Right cardiac atrium (tissue), 5 donors: ENCODE data around the gene C6orf47. TPM values are rescaled to one million over a fixed set of nuclear protein-coding genes. Genes with fewer than 3 reads are reported as not detected.

ENCODE experiments used
- ATAC-seq, 2 donors: fragments of 200-7000 bp; cut with Tn5 transposase; one replicate each; pipeline versions ENCODE4 v1.8.0 to v1.9.1; 2020; ENCODE audit warnings: moderate library complexity in 2 of 2, mild to moderate bottlenecking in 1 of 2
- DNase-seq, 3 donors: peaks; one replicate each; pipeline ENCODE4 v3.0.0-alpha.2; 2020
- H3K27ac ChIP-seq: one replicate; pipeline ENCODE4 v1.5.1; 2013; ENCODE audit warnings: mild to moderate bottlenecking, low read length, control low read depth, moderate library complexity
- H3K27me3 ChIP-seq: one replicate; pipeline ENCODE4 v1.6.1; 2013; ENCODE audit not compliant: control insufficient read depth, insufficient read depth
- H3K4me1 ChIP-seq: one replicate; pipeline ENCODE4 v1.6.1; 2013; ENCODE audit warnings: low read length; ENCODE audit not compliant: control insufficient read depth, insufficient read depth
- H3K4me3 ChIP-seq: one replicate; pipeline ENCODE4 v1.5.1; 2013; ENCODE audit warnings: low read length, control low read depth
- H3K9me3 ChIP-seq: one replicate; pipeline ENCODE4 v1.6.1; 2013; ENCODE audit warnings: low read length; ENCODE audit not compliant: control insufficient read depth
- WGBS: extraction: QIAGEN DNeasy Blood & Tissue Kit; methylation state at CpG from one replicate; pipeline ENCODE4 v1.1.7; 2013; 5-methylcytosine and 5-hydroxymethylcytosine counted together
- intact Hi-C, 4 donors: fragments of 100-400 bp; cut with DNase I; formaldehyde crosslinking; loops; one replicate each; pipeline versions ENCODE4 v1.11.0 to v1.14.0; 2022 to 2023
- polyA plus RNA-seq: library from polyadenylated mRNA; stranded (reverse); fragments of 200-250 nt; gene quantifications from one replicate; pipeline ENCODE4 v1.2.3, GENCODE V29; 2013
- total RNA-seq, 4 donors: library from RNA; stranded (reverse); fragmentation: NEBNext Ultra II Directional; extraction: Animal tissue kit (Norgen Biotek cat#: 25700); gene quantifications; one replicate each; pipeline ENCODE4 v1.2.1, GENCODE V29; 2021
- donor health status: healthy with polysubstance abuse.
- donor health status: DM: no; HTN: yes; CAD: no.
- donor health status: DM: no; HTN: no; CAD: no.
- donor health status: DM: no; HTN: yes; CAD: no; lungs with severe emphysema.
- donor health status: DM: yes; HTN: yes; CAD: no.

The C6orf47 gene
- total and polyA plus RNA-seq, 5 donors = 18.5 to 21.2 (median 20.4) TPM

DNA sequence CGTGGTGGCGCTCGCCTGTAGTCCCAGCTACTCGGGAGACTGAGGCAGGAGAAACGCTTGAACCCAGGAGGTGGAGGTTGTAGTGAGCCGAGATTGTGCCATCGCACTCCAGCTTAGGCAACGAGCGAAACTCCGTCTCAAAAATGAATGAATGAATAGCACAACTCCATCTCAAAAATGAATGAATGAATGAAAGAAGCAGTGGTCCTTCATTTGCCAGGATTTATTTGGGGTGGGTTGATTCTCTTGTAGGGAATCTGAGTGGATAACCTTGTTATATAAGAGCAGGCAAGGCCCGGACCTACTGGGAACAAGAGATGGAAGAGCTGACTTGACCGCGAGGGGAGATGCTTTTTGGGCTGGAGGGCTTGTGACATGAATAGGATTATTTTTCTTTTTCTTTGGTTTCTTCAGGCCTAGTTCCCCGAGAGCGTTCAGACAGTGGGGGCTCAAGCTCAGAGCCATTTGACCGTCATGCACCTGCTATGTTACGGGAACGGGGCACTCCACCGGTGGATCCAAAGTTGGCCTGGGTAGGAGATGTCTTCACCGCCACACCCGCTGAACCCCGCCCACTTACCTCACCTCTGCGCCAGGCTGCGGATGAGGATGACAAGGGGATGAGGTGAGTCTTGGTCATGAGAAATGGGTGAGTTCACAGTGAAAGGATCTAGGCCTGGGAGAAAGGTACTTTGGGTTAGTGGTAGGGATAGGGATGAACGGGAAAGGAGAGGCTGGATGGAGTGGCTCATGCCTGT is 30.2 kb downstream of the C6orf47 start:
- WGBS = 91% methylated on average over 25 of the region's 25 CpGs
- intact Hi-C loops = no loop called here

DNA sequence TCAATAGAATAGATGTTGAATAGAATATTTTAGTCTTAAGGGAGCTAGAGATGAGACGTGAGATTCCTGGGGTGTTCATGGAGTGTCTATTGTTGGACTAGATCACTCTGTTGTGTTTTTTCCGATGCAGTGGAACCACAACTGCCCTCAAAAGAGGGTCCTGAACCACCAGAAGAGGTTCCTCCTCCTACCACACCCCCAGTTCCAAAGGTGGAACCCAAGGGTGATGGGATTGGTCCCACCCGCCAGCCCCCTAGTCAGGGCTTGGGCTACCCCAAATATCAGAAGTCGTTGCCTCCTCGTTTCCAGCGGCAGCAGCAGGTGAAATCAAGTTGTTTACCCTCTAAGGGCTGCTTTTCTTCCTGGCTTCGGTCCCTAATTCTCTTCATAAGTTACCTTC is 31.6 kb downstream of the C6orf47 start:
- Histone ChIP-seq H3K4me1 (no peaks in the 10 kb centered on the region), H3K9me3 (no peaks in the 10 kb centered on the region), H3K27ac (no peak overlapping the region), H3K4me3 (no peak overlapping the region), H3K27me3 (no peaks in the 10 kb centered on the region)
- ATAC-seq = no peak
- WGBS = 86% methylated on average over 7 of the region's 7 CpGs
- intact Hi-C loops = no loop called here
- no peak for DNase-seq

More for the DNA sequence above, 30.2 kb downstream of the C6orf47 start:
- Histone ChIP-seq H3K27me3 (no peaks in the 10 kb centered on the region), H3K4me3 (no peak overlapping the region), H3K4me1 (no peaks in the 10 kb centered on the region), H3K9me3 (no peaks in the 10 kb centered on the region), H3K27ac (no peak overlapping the region)
- ATAC-seq (peak in 1 of 2 donors; percentile 1), DNase-seq (peak in 1 of 3 donors; percentile 18)

- 96% methylated on average over 19 of the region's 19 CpGs for WGBS
- Histone ChIP-seq H3K27ac (no peak overlapping the region), H3K4me3 (no peak overlapping the region), H3K4me1 (no peaks in the 10 kb centered on the region), H3K27me3 (no peaks in the 10 kb centered on the region), H3K9me3 (no peaks in the 10 kb centered on the region)
- ATAC-seq (no peak), DNase-seq (no peak)
- intact Hi-C loops = no loop called here
Observed at GRCh38 chr6:31627690-31628287, 32.8 kb downstream of the C6orf47 start.

DNA sequence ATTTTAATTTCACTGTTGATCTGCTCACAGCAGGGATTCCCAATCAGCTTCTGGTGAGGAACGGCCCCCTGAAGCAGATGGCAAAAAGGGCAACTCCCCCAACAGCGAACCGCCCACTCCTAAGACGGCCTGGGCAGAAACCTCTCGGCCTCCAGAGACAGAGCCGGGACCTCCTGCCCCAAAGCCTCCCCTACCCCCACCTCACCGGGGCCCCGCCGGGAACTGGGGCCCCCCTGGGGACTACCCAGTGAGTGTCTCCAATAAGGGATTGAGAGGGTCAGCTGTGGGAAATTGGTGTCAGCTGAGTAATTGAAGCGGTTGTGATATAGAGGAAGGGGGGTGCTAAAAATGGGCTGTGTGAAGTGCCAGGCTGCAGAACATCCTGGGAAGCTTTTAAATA is 33.6 kb downstream of the C6orf47 start:
- no peak for DNase-seq
- Histone ChIP-seq H3K9me3 (no peaks in the 10 kb centered on the region), H3K27me3 (no peaks in the 10 kb centered on the region), H3K27ac (no peak overlapping the region), H3K4me3 (no peak overlapping the region), H3K4me1 (no peaks in the 10 kb centered on the region)
- intact Hi-C loops = no loop called here
- ATAC-seq = no peak
- 86% methylated on average over 10 of the region's 10 CpGs for WGBS

DNA sequence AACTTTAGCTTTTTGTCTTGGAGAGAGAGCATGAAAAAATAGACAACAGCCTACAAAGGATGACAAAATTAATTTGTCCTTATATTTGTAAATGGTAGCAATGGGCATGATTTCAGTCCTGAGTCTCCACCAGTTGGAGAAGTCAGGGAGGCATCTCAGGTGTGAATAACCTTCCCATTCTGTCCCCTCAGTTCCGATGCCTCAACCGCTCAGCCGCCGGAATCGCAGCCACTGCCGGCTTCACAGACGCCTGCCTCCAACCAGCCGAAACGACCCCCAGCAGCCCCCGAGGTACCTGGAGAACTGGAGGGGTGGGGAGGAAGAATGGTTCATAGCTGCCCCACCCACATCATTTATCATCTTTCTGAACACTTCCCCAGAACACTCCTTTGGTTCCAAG is 36.5 kb downstream of the C6orf47 start:
- Histone ChIP-seq H3K27me3 (no peaks in the 10 kb centered on the region), H3K4me1 (no peaks in the 10 kb centered on the region), H3K9me3 (no peaks in the 10 kb centered on the region), H3K27ac (no peak overlapping the region), H3K4me3 (no peak overlapping the region)
- intact Hi-C loops = no loop called here
- 91% methylated on average over 10 of the region's 10 CpGs for WGBS
- DNase-seq (no peak), ATAC-seq (no peak)

DNA sequence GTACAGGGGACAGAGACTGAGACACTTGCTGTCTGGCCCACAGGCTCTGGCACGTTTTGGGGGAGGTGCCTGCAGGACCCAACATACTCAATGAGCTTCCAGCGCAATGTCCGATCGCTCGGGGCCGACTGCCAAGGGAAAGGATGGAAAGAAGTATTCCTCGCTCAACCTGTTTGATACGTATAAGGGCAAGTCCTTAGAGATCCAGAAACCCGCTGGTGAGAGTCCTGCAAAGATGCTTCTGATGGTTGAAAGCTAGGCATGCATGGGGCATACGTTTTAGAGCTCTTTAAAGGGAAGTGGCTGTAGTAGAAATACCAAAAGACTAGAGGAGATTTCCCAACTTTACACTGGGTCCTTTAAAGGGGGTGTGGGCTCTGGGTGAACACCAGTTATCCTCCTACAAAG is 37.9 kb downstream of the C6orf47 start:
- intact Hi-C loops = no loop called here
- WGBS = 47% methylated on average over 10 of the region's 10 CpGs
- H3K4me1 ChIP-seq = no peaks in the 10 kb centered on the region
- H3K27me3 ChIP-seq = no peaks in the 10 kb centered on the region
- no peaks in the 10 kb centered on the region for H3K9me3 ChIP-seq
- ATAC-seq = no peak
- no peak overlapping the region for H3K4me3 ChIP-seq
- no peak overlapping the region for H3K27ac ChIP-seq
- DNase-seq = peak in 1 of 3 donors; percentile 60

DNA sequence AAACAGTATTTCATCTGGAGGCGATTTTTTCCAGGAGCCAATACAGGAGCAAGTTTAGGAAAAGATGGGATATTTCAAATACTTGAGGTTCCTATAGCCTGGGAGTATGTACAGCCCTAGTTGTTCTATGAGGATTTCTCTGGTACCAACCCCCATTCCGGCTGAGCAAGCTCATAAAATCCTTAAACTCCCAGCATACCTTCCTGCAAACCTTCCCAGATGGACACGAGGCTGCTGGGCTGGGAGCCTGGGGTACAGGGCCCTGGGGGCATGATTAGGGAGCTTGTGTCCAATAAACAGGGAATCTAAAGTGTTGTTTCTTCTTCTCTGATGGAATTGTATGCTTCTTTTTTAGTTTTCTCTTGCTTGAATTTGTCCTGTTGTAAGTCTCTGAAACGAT is 38.6 kb downstream of the C6orf47 start:
- Histone ChIP-seq H3K4me3 (peak overlapping the region; percentile 83), H3K27ac (no peak overlapping the region), H3K9me3 (no peaks in the 10 kb centered on the region), H3K4me1 (no peaks in the 10 kb centered on the region), H3K27me3 (no peaks in the 10 kb centered on the region)
- ATAC-seq (no peak), DNase-seq (no peak)
- 22% methylated on average over 4 of the region's 4 CpGs for WGBS
- intact Hi-C loops = no loop called here

DNA sequence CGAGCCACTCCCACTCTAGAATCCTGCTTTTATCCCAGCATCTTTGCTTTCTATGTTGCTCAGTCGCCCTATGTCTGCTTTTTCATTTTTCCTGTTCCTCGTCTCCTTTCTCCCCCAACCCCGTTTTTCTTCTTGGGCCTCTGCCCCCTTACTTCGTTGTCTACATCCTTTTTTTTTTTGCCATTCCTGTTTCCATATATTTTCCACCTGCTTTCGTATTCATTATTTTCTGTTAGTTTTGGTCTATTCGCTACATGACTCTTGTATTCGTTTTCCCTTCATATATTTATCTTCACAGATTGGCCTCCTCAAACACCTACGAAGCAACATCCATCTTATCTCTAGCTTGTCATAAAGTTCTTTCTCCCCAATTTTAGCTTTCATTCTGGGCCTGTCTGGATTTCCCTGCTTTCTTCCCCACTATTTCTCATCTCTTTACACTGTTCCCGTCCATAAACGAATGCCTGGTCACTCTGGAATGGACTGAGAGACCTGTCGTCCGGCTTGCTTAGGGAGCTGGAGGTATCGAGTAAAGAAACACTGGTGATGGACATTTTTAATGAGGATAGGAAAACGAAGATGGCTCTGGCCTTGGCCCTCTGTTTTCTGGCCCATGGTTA is 39.1 kb downstream of the C6orf47 start:
- DNase-seq = no peak
- H3K9me3 ChIP-seq = no peaks in the 10 kb centered on the region
- no peak for ATAC-seq
- peak overlapping the region; percentile 96 for H3K27ac ChIP-seq
- H3K27me3 ChIP-seq = no peaks in the 10 kb centered on the region
- H3K4me1 ChIP-seq = no peaks in the 10 kb centered on the region
- peak overlapping the region; percentile 83 for H3K4me3 ChIP-seq
- WGBS = 8% methylated on average over 15 of the region's 15 CpGs
- intact Hi-C loops = no loop called here

- no peaks in the 10 kb centered on the region for H3K9me3 ChIP-seq
- intact Hi-C loops = no loop called here
- H3K27ac ChIP-seq = peak within 1 kb of the TSS; percentile 100
- H3K4me3 ChIP-seq = peak within 1 kb of the TSS; percentile 83
- under 1% methylated on average over 65 of the region's 67 CpGs for WGBS
- no peaks in the 10 kb centered on the region for H3K4me1 ChIP-seq
- ATAC-seq (peak; percentile 59 to 69), DNase-seq (peak in 2 of 3 donors; percentile 90 to 95)
- H3K27me3 ChIP-seq = no peaks in the 10 kb centered on the region
Observed at GRCh38 chr6:31620586-31621319, 39.8 kb downstream of the C6orf47 start, which contains the start of gene PRRC2A. Gene PRRC2A, plus strand, starts transcription at chr6:31620715. Its CDS starts 2,075 bp downstream, at chr6:31622790.

GRCh38 chr6:31619805-31620585 is 40.6 kb downstream of the C6orf47 start:
- WGBS = under 1% methylated on average over 50 of the region's 50 CpGs
- Histone ChIP-seq H3K27ac (peak overlapping the region; percentile 100), H3K27me3 (no peaks in the 10 kb centered on the region), H3K4me3 (peak overlapping the region; percentile 49), H3K4me1 (no peaks in the 10 kb centered on the region), H3K9me3 (no peaks in the 10 kb centered on the region)
- intact Hi-C loops = no loop called here
- ATAC-seq (peak; percentile 95 to 96), DNase-seq (peak; percentile 98 to 99 (median 99))
